CD4-positive, alpha-beta memory T cell (primary cell): ENCODE data around the gene TMEM59. TPM values are rescaled to one million over a fixed set of nuclear protein-coding genes. Genes with fewer than 3 reads are reported as not detected.
A peak's percentile ranks its signal among the peaks of the same experiment; 100 is the strongest.

Source experiments
- CTCF ChIA-PET: fragments of 350-600 bp; sonication (Branson Sonifier 250); formaldehyde crosslinking; loops from one replicate; lab custom pipeline; 2021; ENCODE audit warnings: inconsistent platforms; ENCODE audit not compliant: partially characterized antibody; lab: Charles Lee
- POLR2A ChIA-PET: fragments of 350-600 bp; sonication (Branson Sonifier 250); formaldehyde crosslinking; loops from one replicate; lab custom pipeline; 2021; ENCODE audit not compliant: partially characterized antibody; lab: Charles Lee
- DNase-seq, 5 donors: peaks; one replicate each; pipeline versions ENCODE4 v3.0.0 to v3.0.0-alpha.2; 2020 to 2022; ENCODE audit warnings: mixed read lengths in 1 of 5
- H3K27ac ChIP-seq: one replicate; pipeline ENCODE4 v1.7.0; 2013; ENCODE audit warnings: low read depth, low read length
- H3K27me3 ChIP-seq: 2 replicates; pipeline ENCODE4 v1.7.0; 2013; ENCODE audit warnings: mild to moderate bottlenecking, low read length, moderate library complexity; ENCODE audit not compliant: insufficient read depth
- H3K36me3 ChIP-seq: 2 replicates; pipeline ENCODE4 v1.7.0; 2013; ENCODE audit warnings: mild to moderate bottlenecking, low read length, moderate library complexity; ENCODE audit not compliant: insufficient read depth
- H3K4me1 ChIP-seq: 2 replicates; pipeline ENCODE4 v1.7.0; 2013; ENCODE audit warnings: mild to moderate bottlenecking, low read length, moderate library complexity; ENCODE audit not compliant: insufficient read depth
- H3K4me3 ChIP-seq, 2 donors: one replicate each; pipeline ENCODE4 v1.7.0; 2013; ENCODE audit warnings: low read length in 2 of 2, mild to moderate bottlenecking in 1 of 2
- H3K9me3 ChIP-seq, 2 donors: one replicate each; pipeline ENCODE4 v1.7.0; 2013; ENCODE audit warnings: low read length in 2 of 2, control low read depth in 1 of 2; ENCODE audit not compliant: control insufficient read depth in 1 of 2
- H3K27ac Mint-ChIP-seq, 7 donors: one replicate each; pipeline ENCODE4 v1.8.0; 2020 to 2021; ENCODE audit warnings: mixed read lengths in 7 of 7, mild to moderate bottlenecking in 6 of 7, inconsistent platforms in 3 of 7, moderate library complexity in 3 of 7
- H3K27me3 Mint-ChIP-seq, 2 donors: one replicate each; pipeline ENCODE4 v1.8.0; 2020 to 2021; ENCODE audit warnings: mixed read lengths in 2 of 2
- H3K36me3 Mint-ChIP-seq, 2 donors: one replicate each; pipeline ENCODE4 v1.8.0; 2020 to 2021; ENCODE audit warnings: mixed read lengths in 2 of 2, inconsistent platforms in 1 of 2, mild to moderate bottlenecking in 1 of 2
- H3K4me1 Mint-ChIP-seq, 4 donors: one replicate each; pipeline ENCODE4 v1.8.0; 2020 to 2021; ENCODE audit warnings: mixed read lengths in 4 of 4, mild to moderate bottlenecking in 1 of 4
- H3K4me3 Mint-ChIP-seq, 8 donors: one replicate each; pipeline ENCODE4 v1.8.0; 2020 to 2021; ENCODE audit warnings: mixed read lengths in 8 of 8, mild to moderate bottlenecking in 7 of 8, moderate library complexity in 6 of 8, inconsistent platforms in 3 of 8
- H3K9me3 Mint-ChIP-seq, 8 donors: one replicate each; pipeline ENCODE4 v1.8.0; 2020 to 2021; ENCODE audit warnings: mixed read lengths in 8 of 8, mild to moderate bottlenecking in 5 of 8, inconsistent platforms in 3 of 8, moderate library complexity in 1 of 8
- intact Hi-C: fragments of 100-400 bp; cut with micrococcal nuclease; formaldehyde crosslinking; loops from one replicate; pipeline ENCODE4 v1.15.1; 2023
- polyA plus RNA-seq, 2 donors: library from polyadenylated mRNA; unstranded; fragments of 300-500 nt; fragmentation: Illumina TruSeq; gene quantifications; one replicate each; pipeline ENCODE4 v1.2.3, GENCODE V29; 2021
- total RNA-seq, 2 experiments: library from RNA; stranded (reverse); gene quantifications; one replicate each; pipeline ENCODE4 v1.2.3, GENCODE V29; 2021

TMEM59 gene
- total RNA-seq = 100 to 1,000 TPM; 212 to 222 TPM
- 1,000 to 10,000 TPM in 1 of 2 donors, 100 to 1,000 TPM in 1; 533 to 1,059 TPM for polyA plus RNA-seq

DNA sequence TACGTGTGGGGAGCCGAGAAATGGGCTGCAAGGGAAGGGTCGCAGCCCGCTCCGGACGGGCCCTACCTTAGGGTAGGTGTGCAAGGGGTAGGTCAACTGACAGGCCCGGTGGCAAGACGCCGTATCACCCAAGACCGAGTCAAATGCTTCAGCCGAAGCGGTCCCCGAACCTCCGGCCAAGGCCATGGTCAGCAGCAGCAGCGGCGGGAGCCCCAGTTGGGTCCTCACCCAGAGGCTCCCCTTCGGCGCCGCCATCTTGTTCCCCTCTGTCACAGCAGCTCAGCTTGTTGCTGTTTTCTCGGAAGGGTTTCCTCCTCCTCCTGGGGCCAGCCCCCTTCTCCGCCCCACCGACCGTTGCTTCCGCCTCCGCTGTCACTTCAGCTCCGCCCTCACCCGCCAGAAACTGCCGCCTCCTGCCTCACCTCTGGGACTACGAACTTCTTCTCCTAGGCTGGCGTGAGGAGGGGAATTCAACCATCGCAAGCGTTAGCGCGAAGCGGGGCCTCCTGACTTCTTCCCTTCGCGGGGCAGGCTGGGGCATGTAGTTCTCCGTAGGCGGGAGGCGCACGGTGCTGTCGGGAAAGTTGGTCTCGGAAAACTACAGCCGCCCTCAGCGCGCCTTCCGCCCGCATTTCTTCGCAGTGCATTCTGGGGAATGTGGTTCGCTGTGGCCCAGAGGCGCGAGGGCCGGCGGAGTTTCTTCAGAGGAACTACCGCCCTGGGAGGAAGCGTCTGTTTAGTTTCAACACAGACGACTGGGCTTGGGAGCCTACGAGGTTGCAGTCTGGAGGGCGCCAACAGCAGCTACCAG is at the start of gene TMEM59, which contains the start of gene TCEANC2:
Gene TMEM59 (minus strand): TSS at position 271 of the 811 bp plus-strand sequence. CDS start 16 bp downstream, at position 255.
Gene TCEANC2 (plus strand): TSS at position 675 of the 811 bp plus-strand sequence. CDS start 815 bp downstream, outside the sequence.
- Mint-ChIP-seq H3K4me1 (peaks cover 23 to 49% (median 37%) of the 10 kb centered on the region in 4 donors), H3K4me3 (no peak within 1 kb of the TSS), H3K27ac (no peak within 1 kb of the TSS), H3K36me3 (peaks cover 8 to 13% of the 10 kb centered on the region in 2 donors), H3K27me3 (no peaks in the 10 kb centered on the region), H3K9me3 (no peaks in the 10 kb centered on the region)
- peaks cover 59% of the 10 kb centered on the region for H3K4me1 ChIP-seq
- DNase-seq = peak; percentile 97 to 100 (median 99)
- H3K36me3 ChIP-seq = no peaks in the 10 kb centered on the region
- POLR2A ChIA-PET = interaction anchor here (0.5 to 3.0 kb wide), 20 partner anchors 8 to 748 kb away, joined by 3 to 25 read pairs (median 6); partner anchors contain the start of genes IFT25, LRRC42, NDC1 and PARS2
- H3K9me3 ChIP-seq = no peaks in the 10 kb centered on the region
- H3K27me3 ChIP-seq = no peaks in the 10 kb centered on the region
- intact Hi-C loops = loop anchor here (1.0 to 5.0 kb wide), 8 partner anchors 17 to 749 kb away; partner anchors contain the start of genes IFT25, NDC1, PARS2 and TTC22
- CTCF ChIA-PET = interaction anchor here (0.8 to 2.1 kb wide), 7 partner anchors 16 to 748 kb away, joined by 3 to 6 read pairs (median 3); partner anchors contain the start of genes IFT25 and LRRC42
- peak within 1 kb of the TSS; percentile 98 to 99 for H3K4me3 ChIP-seq
- peak within 1 kb of the TSS; percentile 88 for H3K27ac ChIP-seq

DNA sequence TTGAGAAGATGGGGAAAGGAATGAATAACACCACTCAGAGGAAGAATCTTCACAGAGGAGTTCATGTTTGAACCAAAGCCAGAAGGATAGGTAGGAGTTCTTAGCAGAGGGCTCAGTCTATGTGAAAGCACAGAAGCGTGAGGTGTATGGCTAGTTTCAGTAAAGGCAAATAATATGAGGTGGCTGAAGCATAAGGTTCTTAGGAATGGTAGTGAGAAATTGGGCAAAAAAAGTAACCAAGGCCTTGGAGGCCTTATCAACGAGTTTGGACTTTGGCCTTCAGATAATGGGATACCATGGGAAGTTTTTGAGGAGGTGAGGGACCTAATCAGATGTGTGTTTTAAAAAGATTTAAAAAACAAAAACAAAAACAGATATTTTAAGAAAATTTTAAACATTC is 47.5 kb upstream of the TMEM59 start:
- H3K36me3 ChIP-seq = peaks cover 5% of the 10 kb centered on the region
- H3K4me3 ChIP-seq = no peak overlapping the region
- Mint-ChIP-seq H3K4me3 (no peak overlapping the region), H3K9me3 (peaks cover 0 to 2% (median 0%) of the 10 kb centered on the region in 8 donors), H3K27me3 (no peaks in the 10 kb centered on the region), H3K36me3 (peaks cover 28 to 57% of the 10 kb centered on the region in 2 donors), H3K27ac (peak overlapping the region in 1 of 7 donors; percentile 14), H3K4me1 (peaks cover 0 to 7% (median 0%) of the 10 kb centered on the region in 4 donors)
- no peak for DNase-seq
- intact Hi-C loops = no loop called here
- POLR2A ChIA-PET = no interaction called here
- H3K9me3 ChIP-seq = no peaks in the 10 kb centered on the region
- H3K27ac ChIP-seq = no peak overlapping the region
- H3K4me1 ChIP-seq = no peaks in the 10 kb centered on the region
- no peaks in the 10 kb centered on the region for H3K27me3 ChIP-seq
- CTCF ChIA-PET = no interaction called here

GRCh38 chr1:54099061-54099610 is 46.1 kb upstream of the TMEM59 start:
- Mint-ChIP-seq H3K27me3 (no peaks in the 10 kb centered on the region), H3K4me3 (no peak overlapping the region), H3K36me3 (peaks cover 32 to 57% of the 10 kb centered on the region in 2 donors), H3K9me3 (peaks cover 0 to 2% (median 0%) of the 10 kb centered on the region in 8 donors), H3K27ac (peak overlapping the region in 1 of 7 donors; percentile 3), H3K4me1 (peaks cover 0 to 9% (median 0%) of the 10 kb centered on the region in 4 donors)
- Histone ChIP-seq H3K4me1 (no peaks in the 10 kb centered on the region), H3K4me3 (no peak overlapping the region), H3K9me3 (no peaks in the 10 kb centered on the region), H3K27me3 (no peaks in the 10 kb centered on the region), H3K27ac (no peak overlapping the region), H3K36me3 (peaks cover 5% of the 10 kb centered on the region)
- POLR2A ChIA-PET = no interaction called here
- no peak for DNase-seq
- CTCF ChIA-PET = interaction anchor here (1.6 kb wide), 1 partner anchor 390 kb away, joined by 3 read pairs; no protein-coding TSS in a partner anchor
- intact Hi-C loops = no loop called here

DNA sequence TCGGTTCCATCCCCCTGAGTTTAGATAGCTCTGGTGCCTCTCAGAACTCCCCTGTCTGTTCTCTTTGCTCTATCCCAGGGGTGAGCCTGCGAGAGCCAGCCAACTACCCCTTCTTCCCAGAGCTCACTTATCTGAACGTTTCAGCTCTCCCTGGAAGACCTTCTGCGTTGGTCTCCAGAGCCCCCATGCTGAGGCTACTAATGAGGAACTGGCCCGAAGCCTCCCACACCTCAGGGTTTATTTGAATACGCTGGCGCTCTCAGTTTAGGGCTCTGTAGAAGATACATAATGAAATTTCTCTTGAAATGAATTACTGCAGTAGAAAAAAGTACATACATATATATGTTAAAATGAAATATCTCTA is 43.9 kb upstream of the TMEM59 start:
- ChIA-PET CTCF (no interaction called here), POLR2A (no interaction called here)
- no peak overlapping the region for H3K27ac ChIP-seq
- no peak for DNase-seq
- no peak overlapping the region for H3K27ac Mint-ChIP-seq
- intact Hi-C loops = no loop called here
- peaks cover 0 to 2% (median 0%) of the 10 kb centered on the region in 8 donors for H3K9me3 Mint-ChIP-seq
- H3K27me3 Mint-ChIP-seq = no peaks in the 10 kb centered on the region
- H3K27me3 ChIP-seq = no peaks in the 10 kb centered on the region
- peaks cover 41 to 50% of the 10 kb centered on the region in 2 donors for H3K36me3 Mint-ChIP-seq
- peaks cover 5% of the 10 kb centered on the region for H3K36me3 ChIP-seq
- H3K9me3 ChIP-seq = no peaks in the 10 kb centered on the region
- H3K4me3 ChIP-seq = no peak overlapping the region
- H3K4me3 Mint-ChIP-seq = no peak overlapping the region
- peaks cover 0 to 9% (median 0%) of the 10 kb centered on the region in 4 donors for H3K4me1 Mint-ChIP-seq
- H3K4me1 ChIP-seq = no peaks in the 10 kb centered on the region

GRCh38 chr1:54096227-54096876 is 43.3 kb upstream of the TMEM59 start:
- DNase-seq = no peak
- H3K4me3 ChIP-seq = no peak overlapping the region
- CTCF ChIA-PET = no interaction called here
- Mint-ChIP-seq H3K36me3 (peaks cover 45 to 52% of the 10 kb centered on the region in 2 donors), H3K27me3 (no peaks in the 10 kb centered on the region), H3K4me3 (no peak overlapping the region), H3K27ac (peak overlapping the region in 1 of 7 donors; percentile 22), H3K4me1 (peaks cover 0 to 9% (median under 1%) of the 10 kb centered on the region in 4 donors), H3K9me3 (peaks cover 0 to 2% (median 0%) of the 10 kb centered on the region in 8 donors)
- no peak overlapping the region for H3K27ac ChIP-seq
- no peaks in the 10 kb centered on the region for H3K27me3 ChIP-seq
- intact Hi-C loops = no loop called here
- POLR2A ChIA-PET = no interaction called here
- H3K9me3 ChIP-seq = no peaks in the 10 kb centered on the region
- H3K36me3 ChIP-seq = peaks cover 5% of the 10 kb centered on the region
- no peaks in the 10 kb centered on the region for H3K4me1 ChIP-seq

GRCh38 chr1:54095546-54096226 is 42.7 kb upstream of the TMEM59 start:
- DNase-seq = no peak
- no peaks in the 10 kb centered on the region for H3K4me1 ChIP-seq
- H3K36me3 Mint-ChIP-seq = peaks cover 41 to 48% of the 10 kb centered on the region in 2 donors
- H3K27me3 Mint-ChIP-seq = no peaks in the 10 kb centered on the region
- H3K4me3 ChIP-seq = no peak overlapping the region
- POLR2A ChIA-PET = no interaction called here
- peaks cover 0 to 2% (median 0%) of the 10 kb centered on the region in 8 donors for H3K9me3 Mint-ChIP-seq
- H3K9me3 ChIP-seq = no peaks in the 10 kb centered on the region
- no peak overlapping the region for H3K4me3 Mint-ChIP-seq
- H3K27me3 ChIP-seq = no peaks in the 10 kb centered on the region
- H3K36me3 ChIP-seq = peaks cover 5% of the 10 kb centered on the region
- no peak overlapping the region for H3K27ac ChIP-seq
- intact Hi-C loops = no loop called here
- CTCF ChIA-PET = interaction anchor here (1.2 kb wide), 1 partner anchor 15 kb away, joined by 3 read pairs; no protein-coding TSS in a partner anchor
- peaks cover 0 to 9% (median under 1%) of the 10 kb centered on the region in 4 donors for H3K4me1 Mint-ChIP-seq
- H3K27ac Mint-ChIP-seq = no peak overlapping the region
